ENCODE results near the gene FBXO47. TPM values are rescaled to one million over a fixed set of nuclear protein-coding genes. Genes with fewer than 3 reads are reported as not detected.

FBXO47 gene
- total and polyA plus RNA-seq, 9 of the 15 experiments (the other 6 are each of a cell fraction or from before 2014, with no cell fraction given): not detected

GRCh38 chr17:39014044-39014794 is 47.0 kb upstream of the FBXO47 start (continued):
- TF ChIP-seq POLR3G (IDR thresholded peaks at IDR 0.05; ENCODE audit: extremely low read depth, insufficient read length, insufficient replicate concordance) (no peak), VEZF1 (CRISPR knock-in tag; IDR thresholded peaks at IDR 0.05) (peak; percentile 55)

- FAIRE-seq (no peak), DNase-seq (ENCODE audit: extremely low read depth in 1 of 4, low spot score in 3 of 4) (no peak), ATAC-seq (no peak)
- TF ChIP-seq ZNF23 (CRISPR knock-in tag; IDR thresholded peaks at IDR 0.05) (no peak), PKNOX1 (IDR thresholded peaks at IDR 0.05) (peak; percentile 70)
- Histone ChIP-seq H4K20me1 (replicated peaks; ENCODE audit: control insufficient read depth, insufficient read depth, low read length) (no peaks in the 10 kb centered on the region), H3K9me1 (ENCODE audit: control insufficient read depth, insufficient read depth, low read length) (peaks cover 2% of the 10 kb centered on the region), H3K79me2 (ENCODE audit: control insufficient read depth, insufficient read depth, low read length) (no peaks in the 10 kb centered on the region), H3K4me3 (no peak overlapping the region), H3K36me3 (ENCODE audit: control insufficient read depth, insufficient read depth, low read length) (no peaks in the 10 kb centered on the region), H2AFZ (ENCODE audit: low read depth, low read length) (peak overlapping the region; percentile 14; the same call in 1 of the 2 replicates), H3K4me1 (replicated peaks in 1 of 2; ENCODE audit: control insufficient read depth in 2 of 2, insufficient read depth in 2 of 2, low read length in 2 of 2) (peaks cover 18 to 38% of the 10 kb centered on the region in 2 experiments), H3K27ac (ENCODE audit: extremely low read depth, low read depth, low read length) (no peak overlapping the region), H3K9ac (ENCODE audit: insufficient read depth in 1 of 2, low read depth in 2 of 2, low read length in 2 of 2) (no peak overlapping the region; a peak in 1 of 4 replicates), H3K9me3 (replicated peaks; ENCODE audit: control insufficient read depth, insufficient read depth, low read depth, low read length) (no peaks in the 10 kb centered on the region; the same call in 1 of the 2 replicates), H3K4me2 (ENCODE audit: insufficient read depth, low read length) (no peak overlapping the region), H3K27me3 (ENCODE audit: control insufficient read depth in 2 of 2, insufficient read depth in 2 of 2, low read length in 2 of 2) (no peaks in the 10 kb centered on the region)
- POLR2A ChIA-PET: no interaction called here
- 66% methylated on average over 7 of the region's 7 CpGs for WGBS (ENCODE audit: insufficient coverage, low coverage, missing lambda C conversion rate)
- BruUV-seq (replicated peaks): no TSS peak
- intact Hi-C loops (cut with micrococcal nuclease): no loop called here
- in situ Hi-C loops (cut with MboI): no loop called here
- CTCF ChIA-PET (ENCODE audit: low intra/inter-chr PET ratio): no interaction called here
These were observed 45.5 kb upstream of the FBXO47 start for GRCh38 chr17:39012725-39013124.

All from K562 (cell line).